Esophagus muscularis mucosa (tissue), 4 donors: Measurements from ENCODE around the gene ENOSF1. TPM values are rescaled to one million over a fixed set of nuclear protein-coding genes. Genes with fewer than 3 reads are reported as not detected.

Experiments used
- DNase-seq: peaks from one replicate; pipeline ENCODE4 v3.0.0-alpha.2; 2017; ENCODE audit errors: extremely low spot score
- H3K27ac ChIP-seq, 4 donors: fragments of 200-600 bp; sonication (generic); replicated peaks in 1 of 4; 1 replicate in 3 of 4; 2 replicates in 1 of 4; pipeline ENCODE4 v1.5.1; 2016 to 2019; ENCODE audit warnings: mild to moderate bottlenecking in 1 of 4
- H3K27me3 ChIP-seq, 4 donors: fragments of 200-600 bp; sonication (generic); one replicate each; pipeline versions ENCODE4 v1.5.1 to v1.6.0; 2016 to 2019
- H3K36me3 ChIP-seq, 4 donors: fragments of 200-600 bp; sonication (generic); one replicate each; pipeline ENCODE4 v1.5.1; 2016 to 2019
- H3K4me1 ChIP-seq, 4 donors: fragments of 200-600 bp; sonication (generic); one replicate each; pipeline ENCODE4 v1.5.1; 2016 to 2019
- H3K4me3 ChIP-seq, 4 donors: fragments of 200-600 bp; sonication (generic); 1 replicate in 2 of 4; 2 replicates in 2 of 4; pipeline ENCODE4 v1.5.1; 2016 to 2019; ENCODE audit warnings: mild to moderate bottlenecking in 4 of 4, moderate library complexity in 1 of 4
- H3K9me3 ChIP-seq, 4 donors: fragments of 200-600 bp; sonication (generic); 1 replicate in 3 of 4; 2 replicates in 1 of 4; pipeline ENCODE4 v1.5.1; 2016 to 2019
- EP300 ChIP-seq: sonication (generic); formaldehyde crosslinking; IDR thresholded peaks from one replicate; pipeline ENCODE4 v1.6.1; 2017; ENCODE audit warnings: antibody characterized with exemption
- POLR2A ChIP-seq: fragments of 450-650 bp; IDR thresholded peaks from one replicate; pipeline ENCODE4 v1.6.1; 2017; ENCODE audit warnings: antibody characterized with exemption, moderate library complexity, mild to moderate bottlenecking, low read depth
- POLR2AphosphoS5 ChIP-seq, 2 donors: sonication (generic); formaldehyde crosslinking; IDR thresholded peaks; one replicate each; pipeline ENCODE4 v1.6.1; 2017; ENCODE audit warnings: antibody characterized with exemption in 2 of 2
- WGBS: methylation state at CpG from one replicate; pipeline ENCODE4 v1.1.5; 2018; 5-methylcytosine and 5-hydroxymethylcytosine counted together
- intact Hi-C: fragments of 100-400 bp; cut with DNase I; formaldehyde crosslinking; loops from one replicate; pipeline ENCODE4 v1.15.1; 2023
- total RNA-seq, 4 donors: library from RNA; depleted of rRNA; stranded (reverse); fragments of >200 nt; gene quantifications; one replicate each; pipeline versions ENCODE4 v1.1.0 to v1.2.1, GENCODE V29; 2016
- TF ChIP-seq, protein P1 (sequence below), 3 experiments: fragments of 200-600 bp in 2 of 3; fragments of 450-650 bp in 1 of 3; sonication (generic) in 2 of 3; IDR thresholded peaks; one replicate each; pipeline ENCODE4 v1.5.1; 2017 to 2019; ENCODE audit warnings: antibody characterized with exemption in 3 of 3, mild to moderate bottlenecking in 2 of 3, moderate library complexity in 1 of 3

ENOSF1 gene
- total RNA-seq, 4 donors from 2014 or later, result 21.6 to 53.2 (median 26.1) TPM

DNA sequence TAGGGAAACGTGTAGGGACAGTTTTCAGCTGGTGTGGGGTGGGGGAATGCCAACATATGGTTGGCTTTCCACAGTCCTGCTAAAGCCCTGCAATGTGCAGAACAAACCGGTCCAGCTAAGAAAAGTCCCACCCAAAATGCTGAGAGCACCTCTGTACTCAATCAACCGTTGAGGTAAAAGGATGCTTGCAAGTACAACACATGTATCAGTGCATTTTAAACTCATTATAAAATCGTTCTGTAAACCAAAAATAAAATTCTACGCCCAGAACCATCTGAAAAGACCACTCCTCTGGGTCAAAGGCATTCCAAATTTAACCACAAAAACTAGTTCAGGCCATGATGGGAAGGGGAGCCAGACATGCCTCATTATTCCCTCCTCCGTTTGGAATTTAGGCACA, 57.0 kb downstream of the ENOSF1 start:
- DNase-seq, result no peak
- Histone ChIP-seq H3K4me1 (peaks cover 9 to 24% (median 19%) of the 10 kb centered on the region in 4 donors), H3K27me3 (peaks cover 0 to 57% (median 3%) of the 10 kb centered on the region in 4 donors), H3K36me3 (no peaks in the 10 kb centered on the region), H3K9me3 (no peaks in the 10 kb centered on the region), H3K27ac (no peak overlapping the region), H3K4me3 (no peak overlapping the region)
- intact Hi-C loops, result no loop called here
- WGBS, result 95% methylated on average over 6 of the region's 6 CpGs
- no peak for TF ChIP-seq EP300
- TF ChIP-seq, protein P1, sequence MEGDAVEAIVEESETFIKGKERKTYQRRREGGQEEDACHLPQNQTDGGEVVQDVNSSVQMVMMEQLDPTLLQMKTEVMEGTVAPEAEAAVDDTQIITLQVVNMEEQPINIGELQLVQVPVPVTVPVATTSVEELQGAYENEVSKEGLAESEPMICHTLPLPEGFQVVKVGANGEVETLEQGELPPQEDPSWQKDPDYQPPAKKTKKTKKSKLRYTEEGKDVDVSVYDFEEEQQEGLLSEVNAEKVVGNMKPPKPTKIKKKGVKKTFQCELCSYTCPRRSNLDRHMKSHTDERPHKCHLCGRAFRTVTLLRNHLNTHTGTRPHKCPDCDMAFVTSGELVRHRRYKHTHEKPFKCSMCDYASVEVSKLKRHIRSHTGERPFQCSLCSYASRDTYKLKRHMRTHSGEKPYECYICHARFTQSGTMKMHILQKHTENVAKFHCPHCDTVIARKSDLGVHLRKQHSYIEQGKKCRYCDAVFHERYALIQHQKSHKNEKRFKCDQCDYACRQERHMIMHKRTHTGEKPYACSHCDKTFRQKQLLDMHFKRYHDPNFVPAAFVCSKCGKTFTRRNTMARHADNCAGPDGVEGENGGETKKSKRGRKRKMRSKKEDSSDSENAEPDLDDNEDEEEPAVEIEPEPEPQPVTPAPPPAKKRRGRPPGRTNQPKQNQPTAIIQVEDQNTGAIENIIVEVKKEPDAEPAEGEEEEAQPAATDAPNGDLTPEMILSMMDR (IDR thresholded peaks at IDR 0.05), result no peak
- TF ChIP-seq POLR2AphosphoS5 (IDR thresholded peaks at IDR 0.05), result no peak
- TF ChIP-seq POLR2A, result no peak

DNA sequence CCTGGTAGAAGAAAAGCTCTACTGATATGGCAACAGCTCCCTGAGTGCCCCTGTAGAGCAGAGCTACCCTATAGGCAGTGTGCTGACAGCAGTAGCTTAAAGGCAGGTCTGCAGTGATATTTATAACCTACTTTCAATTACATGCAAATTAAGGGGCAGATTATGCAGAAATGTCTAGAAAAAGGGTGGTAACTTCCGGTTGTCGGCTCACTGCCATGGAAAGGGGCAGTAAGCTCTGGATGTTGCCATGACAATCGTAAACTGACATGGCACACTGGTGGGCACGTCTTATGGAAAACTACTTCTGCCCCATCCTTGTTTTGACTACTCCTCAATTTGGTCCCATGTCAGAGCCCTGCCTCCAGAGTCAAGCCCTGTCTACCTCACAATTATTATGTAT, 57.8 kb downstream of the ENOSF1 start:
- peaks cover 0 to 57% (median 3%) of the 10 kb centered on the region in 4 donors for H3K27me3 ChIP-seq
- no peak overlapping the region for H3K27ac ChIP-seq
- WGBS, result 97% methylated on average over 4 of the region's 4 CpGs
- DNase-seq, result no peak
- no peaks in the 10 kb centered on the region for H3K36me3 ChIP-seq
- H3K4me1 ChIP-seq, result peaks cover 9 to 24% (median 19%) of the 10 kb centered on the region in 4 donors
- no peaks in the 10 kb centered on the region for H3K9me3 ChIP-seq
- no peak overlapping the region for H3K4me3 ChIP-seq
- TF ChIP-seq POLR2A (no peak), EP300 (no peak), POLR2AphosphoS5 (IDR thresholded peaks at IDR 0.05) (no peak)
- TF ChIP-seq, protein P1 (IDR thresholded peaks at IDR 0.05), result no peak
- intact Hi-C loops, result no loop called here

DNA sequence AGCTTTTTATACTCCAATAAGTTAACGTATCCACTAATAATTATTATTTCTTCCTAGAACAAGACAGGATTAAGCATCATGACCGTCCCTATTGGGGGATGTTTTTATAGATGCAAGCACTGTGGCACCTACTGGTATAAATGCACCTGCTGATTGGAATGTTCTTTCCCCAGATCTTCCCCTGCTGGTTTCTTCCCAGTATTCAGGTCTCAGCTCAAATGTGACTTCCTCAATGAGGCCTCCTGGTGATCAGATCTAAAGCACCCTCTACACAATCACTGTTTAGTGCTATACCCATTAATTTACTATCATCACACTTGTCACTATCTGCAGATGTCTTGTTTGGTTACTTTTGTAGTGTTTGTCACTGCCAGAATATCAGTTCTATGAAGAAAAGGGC, 58.9 kb downstream of the ENOSF1 start:
- Histone ChIP-seq H3K9me3 (no peaks in the 10 kb centered on the region), H3K27me3 (peaks cover 0 to 47% (median 3%) of the 10 kb centered on the region in 4 donors), H3K4me3 (no peak overlapping the region), H3K36me3 (no peaks in the 10 kb centered on the region), H3K4me1 (peaks cover 6 to 17% (median 15%) of the 10 kb centered on the region in 4 donors), H3K27ac (no peak overlapping the region)
- TF ChIP-seq POLR2A, result no peak
- WGBS, result 91% methylated on average over 2 of the region's 2 CpGs
- intact Hi-C loops, result no loop called here
- no peak for DNase-seq

DNA sequence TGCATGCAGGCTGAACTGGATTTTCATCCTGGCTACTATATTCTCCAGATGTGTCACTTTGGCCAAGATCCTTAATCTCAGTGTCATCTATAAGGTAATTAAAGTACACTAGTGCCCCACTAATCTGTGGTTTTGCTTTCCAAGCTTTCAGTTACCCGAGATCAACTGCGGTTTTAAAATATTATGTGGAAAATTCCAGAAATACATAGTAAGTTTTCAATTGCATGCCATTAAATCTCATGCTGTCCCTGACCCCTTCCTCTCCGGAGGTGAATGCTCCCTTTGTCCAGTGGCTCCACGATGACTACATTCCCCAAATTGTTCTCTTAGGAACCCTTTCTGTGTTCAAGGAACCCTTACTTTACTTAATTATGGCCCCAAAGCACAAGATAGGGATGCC, 60.3 kb downstream of the ENOSF1 start:
- WGBS, result 82% methylated on average over 4 of the region's 4 CpGs
- no peaks in the 10 kb centered on the region for H3K36me3 ChIP-seq
- intact Hi-C loops, result no loop called here
- no peak overlapping the region for H3K4me3 ChIP-seq
- no peaks in the 10 kb centered on the region for H3K9me3 ChIP-seq
- H3K27me3 ChIP-seq, result peaks cover 0 to 37% (median 3%) of the 10 kb centered on the region in 4 donors
- H3K4me1 ChIP-seq, result peaks cover under 1 to 7% (median 4%) of the 10 kb centered on the region in 4 donors
- no peak overlapping the region for H3K27ac ChIP-seq
- no peak for DNase-seq
- TF ChIP-seq POLR2AphosphoS5 (IDR thresholded peaks at IDR 0.05) (no peak), EP300 (no peak), POLR2A (no peak)
- TF ChIP-seq, protein P1 (IDR thresholded peaks at IDR 0.05), result no peak

DNA sequence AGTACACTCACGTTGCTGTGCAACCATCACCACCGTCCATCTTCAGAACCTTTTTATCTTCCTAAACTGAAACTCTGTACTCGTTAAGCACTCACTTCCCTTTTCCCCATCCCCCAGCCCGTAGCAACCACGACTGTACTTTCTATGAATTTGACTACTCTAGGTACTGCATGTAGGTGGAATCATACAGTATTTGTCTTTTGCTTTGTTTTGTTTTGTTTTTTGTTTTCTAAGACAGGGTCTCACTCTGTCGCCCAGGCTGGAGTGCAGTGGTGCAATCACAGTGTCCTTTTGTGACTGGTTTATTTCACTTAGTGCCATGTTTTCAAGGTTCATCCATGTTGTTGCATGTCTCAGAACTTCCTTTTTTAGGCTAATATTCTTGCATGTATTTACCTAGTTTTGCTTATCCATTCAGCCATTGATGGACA, 62.0 kb downstream of the ENOSF1 start:
- Histone ChIP-seq H3K4me3 (no peak overlapping the region), H3K36me3 (no peaks in the 10 kb centered on the region), H3K4me1 (no peaks in the 10 kb centered on the region), H3K27me3 (peaks cover 0 to 23% (median 0%) of the 10 kb centered on the region in 4 donors), H3K9me3 (no peaks in the 10 kb centered on the region), H3K27ac (no peak overlapping the region)
- no peak for DNase-seq
- 76% methylated on average over 6 of the region's 6 CpGs for WGBS
- intact Hi-C loops, result no loop called here
- TF ChIP-seq POLR2AphosphoS5 (IDR thresholded peaks at IDR 0.05), result no peak
- no peak for TF ChIP-seq EP300
- TF ChIP-seq, protein P1 (IDR thresholded peaks at IDR 0.05), result no peak
- no peak for TF ChIP-seq POLR2A
